HG03442 (cell line): ENCODE results near the gene DNAJC28.
A peak's percentile ranks its signal among the peaks of the same experiment; 100 is the strongest.
"Not testable (repeated sequence)": the region's sequence is repeated elsewhere in the genome, so short reads cannot be mapped to it uniquely, and the experiment has no call there.

ENCODE experiments used
- ATAC-seq: cut with Tn5 transposase; IDR thresholded peaks from one replicate; pipeline ENCODE4 v1.9.1; 2021; ENCODE audit warnings: mild to moderate bottlenecking, moderate library complexity; ENCODE audit not compliant: unreplicated experiment

DNAJC28 gene

GRCh38 chr21:33481314-33481943, 10.1 kb downstream of the DNAJC28 start:
- no peak for ATAC-seq

GRCh38 chr21:33480481-33481103, 10.9 kb downstream of the DNAJC28 start:
- ATAC-seq: no peak

GRCh38 chr21:33479679-33480480, 11.6 kb downstream of the DNAJC28 start, which contains the start of gene TMEM50B:
Gene TMEM50B (minus strand): TSS chr21:33479974. CDS start chr21:33468885, 11,089 bp downstream.
- peak; percentile 88 for ATAC-seq

- ATAC-seq: peak; percentile 21
Measured at GRCh38 chr21:33478935-33479678, 12.4 kb downstream of the DNAJC28 start.

- ATAC-seq: no peak
Measured at GRCh38 chr21:33478182-33478581, 13.3 kb downstream of the DNAJC28 start.

GRCh38 chr21:33477066-33477465, 14.4 kb downstream of the DNAJC28 start:
- no peak for ATAC-seq

- ATAC-seq: no peak
Measured at GRCh38 chr21:33473344-33473743, 18.2 kb downstream of the DNAJC28 start.

GRCh38 chr21:33470701-33471100, 20.8 kb downstream of the DNAJC28 start:
- ATAC-seq: no peak

- not testable (repeated sequence) for ATAC-seq
Measured at GRCh38 chr21:33469183-33469582, 22.3 kb downstream of the DNAJC28 start.

- ATAC-seq: no peak
Measured at GRCh38 chr21:33461538-33462250, 29.8 kb downstream of the DNAJC28 start.

GRCh38 chr21:33458861-33459260, 32.7 kb downstream of the DNAJC28 start:
- ATAC-seq: no peak

GRCh38 chr21:33455686-33456446, 35.6 kb downstream of the DNAJC28 start:
- no peak for ATAC-seq

GRCh38 chr21:33452362-33452761, 39.2 kb downstream of the DNAJC28 start:
- no peak for ATAC-seq

- no peak for ATAC-seq
Measured at GRCh38 chr21:33451634-33452071, 39.9 kb downstream of the DNAJC28 start.

GRCh38 chr21:33449616-33450015, 41.9 kb downstream of the DNAJC28 start:
- no peak for ATAC-seq

GRCh38 chr21:33446620-33447019, 44.9 kb downstream of the DNAJC28 start:
- not testable (repeated sequence) for ATAC-seq

- ATAC-seq: no peak
Measured at GRCh38 chr21:33444499-33444898, 47.0 kb downstream of the DNAJC28 start.

- ATAC-seq: no peak
Measured at GRCh38 chr21:33443194-33443593, 48.3 kb downstream of the DNAJC28 start.
